HPDE6-E6E7 (cell line): ENCODE data around the gene CDK2AP2.
"Not testable (repeated sequence)": the region's sequence is repeated elsewhere in the genome, so short reads cannot be mapped to it uniquely, and the experiment has no call there.

Experiments used
- DNase-seq: peaks from one replicate; pipeline ENCODE4 v3.0.0; 2011; ENCODE audit warnings: missing footprints; ENCODE audit errors: extremely low spot score

The CDK2AP2 gene, protein sequence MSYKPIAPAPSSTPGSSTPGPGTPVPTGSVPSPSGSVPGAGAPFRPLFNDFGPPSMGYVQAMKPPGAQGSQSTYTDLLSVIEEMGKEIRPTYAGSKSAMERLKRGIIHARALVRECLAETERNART

DNA sequence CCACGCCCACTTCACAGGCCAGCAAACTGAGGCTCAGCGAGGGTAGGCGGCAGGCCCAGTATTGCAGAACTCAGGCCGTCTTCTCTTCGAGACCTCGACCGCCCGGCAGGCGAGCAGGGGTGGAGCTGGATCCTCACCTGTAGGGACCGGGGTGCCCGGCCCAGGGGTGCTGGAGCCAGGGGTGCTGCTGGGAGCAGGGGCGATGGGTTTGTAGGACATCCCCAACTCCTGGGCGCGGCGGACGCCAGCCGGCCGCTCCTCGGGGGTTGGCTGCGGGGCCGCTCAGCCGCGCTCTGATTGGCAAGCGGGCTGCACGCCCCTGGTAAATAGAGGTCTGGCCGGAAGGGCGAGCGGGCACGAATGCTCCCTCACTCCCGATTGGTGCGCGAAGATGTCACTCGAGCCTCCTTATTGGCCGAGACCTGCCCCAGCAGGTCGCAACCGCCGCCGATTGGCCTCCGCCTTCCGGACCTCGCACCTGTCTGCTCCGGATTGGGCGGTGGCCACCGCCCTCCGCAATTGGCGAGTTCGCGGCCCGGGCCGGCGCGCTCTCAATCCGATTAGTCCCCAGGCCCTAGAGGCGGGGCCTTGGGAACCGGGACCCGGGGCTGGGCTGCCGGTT lies at the start of gene CDK2AP2:
Gene CDK2AP2, minus strand, starts transcription at position 299 of the 622 bp plus-strand sequence. Its CDS starts 80 bp downstream, at position 219.
- DNase-seq: peak; percentile 95

DNA sequence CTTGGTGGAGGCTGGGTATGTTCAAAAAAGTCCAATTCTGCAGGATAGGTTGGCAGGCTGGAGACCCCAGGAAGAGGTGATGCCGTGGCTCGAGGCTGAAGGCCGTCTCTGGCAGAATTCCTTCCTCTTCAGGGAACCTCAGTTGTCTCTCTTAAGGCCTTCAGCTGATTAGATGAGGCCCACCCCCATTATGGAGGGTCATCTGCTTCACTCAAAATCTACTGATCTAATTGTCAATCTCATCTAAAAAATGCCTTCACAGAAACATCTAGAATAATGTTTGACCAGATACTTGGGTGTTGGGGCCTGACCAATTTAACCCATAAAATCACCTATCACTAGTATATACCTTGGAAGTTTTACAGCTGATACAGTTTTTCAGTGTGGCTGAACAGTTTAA lies 48.3 kb upstream of the CDK2AP2 start:
- no peak for DNase-seq

DNA sequence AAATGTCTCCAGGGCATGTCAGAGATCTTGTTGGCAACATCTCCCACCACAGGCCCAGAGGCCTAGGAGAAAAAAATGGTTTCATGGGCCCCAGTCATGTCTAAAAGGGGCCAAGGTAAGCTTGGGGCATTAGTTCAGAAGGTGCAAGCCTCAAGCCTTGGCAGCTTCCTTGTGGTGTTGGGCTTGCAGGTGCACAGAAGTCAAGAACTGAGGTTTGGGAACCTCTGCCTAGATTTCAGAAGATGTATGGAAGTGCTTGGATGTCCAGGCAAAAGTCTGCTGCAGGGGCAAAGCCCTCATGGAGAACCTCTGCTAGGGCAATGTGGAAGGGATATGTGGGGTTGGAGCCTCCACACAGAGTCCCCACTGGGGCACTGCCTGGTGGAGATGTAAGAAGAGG lies 43.7 kb upstream of the CDK2AP2 start:
- DNase-seq: not testable (repeated sequence)

DNA sequence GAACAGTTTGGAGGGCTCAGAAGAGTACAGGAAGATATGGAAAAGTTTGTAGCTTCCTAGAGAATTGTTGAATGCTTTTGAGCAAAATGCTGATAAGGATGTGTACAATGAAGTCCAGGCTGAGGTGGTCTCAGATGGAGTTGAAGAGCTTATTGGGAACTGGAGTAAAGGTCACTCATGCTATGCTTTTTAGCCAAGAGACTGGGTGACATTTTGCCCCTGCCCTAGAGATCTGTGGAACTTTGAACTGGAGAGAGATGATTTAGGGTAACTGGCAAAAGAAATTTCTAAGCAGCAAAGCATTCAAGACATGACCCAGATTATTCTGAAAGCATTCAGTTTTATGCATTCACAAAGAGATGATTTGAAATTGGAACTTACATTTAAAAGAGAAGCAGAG lies 43.2 kb upstream of the CDK2AP2 start:
- DNase-seq: no peak

DNA sequence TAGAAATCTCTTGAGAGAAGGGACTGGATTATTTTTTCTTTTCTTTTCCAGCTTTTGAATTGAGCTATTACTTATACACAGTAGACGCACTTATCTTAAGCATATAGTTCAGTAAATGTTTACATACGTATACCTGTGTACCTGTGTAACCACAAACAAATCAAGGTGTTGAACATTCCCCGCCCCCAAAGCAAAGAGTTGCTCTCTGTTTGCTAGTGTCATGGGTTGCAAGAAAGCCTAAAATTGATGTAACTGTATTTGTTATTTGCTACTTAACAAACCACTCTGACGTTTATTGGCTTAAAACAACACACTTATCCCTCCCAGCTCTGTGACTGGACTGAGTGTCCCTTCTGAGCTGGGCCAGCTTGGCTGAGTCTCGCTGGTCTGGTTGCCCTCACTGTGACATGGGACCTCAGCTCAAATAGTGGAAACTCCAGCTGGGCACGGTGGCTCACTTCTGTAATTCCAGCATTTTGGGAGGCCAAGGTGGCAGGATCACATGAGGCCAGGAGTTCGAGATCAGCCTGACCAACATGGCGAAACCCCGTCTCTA lies 40.7 kb upstream of the CDK2AP2 start:
- DNase-seq: no peak

DNA sequence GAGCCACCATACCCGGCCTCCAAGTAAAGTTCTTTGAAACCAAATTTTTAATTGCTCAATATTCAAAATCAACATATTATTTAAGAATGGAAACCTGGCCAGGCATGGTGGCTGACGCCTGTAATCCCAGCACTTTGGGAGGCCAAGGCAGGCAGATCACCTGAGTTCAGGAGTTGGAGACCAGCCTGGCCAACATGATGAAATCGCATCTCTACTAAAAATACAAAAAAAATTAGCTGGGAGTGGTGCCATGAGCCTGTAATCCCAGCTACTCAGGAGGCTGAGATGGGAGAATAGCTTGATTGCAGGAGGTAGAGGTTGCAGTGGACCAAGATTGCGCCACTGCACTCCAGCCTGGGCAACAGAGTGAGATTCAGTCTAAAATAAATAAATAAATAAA lies 40.1 kb upstream of the CDK2AP2 start:
- DNase-seq: not testable (repeated sequence)

DNA sequence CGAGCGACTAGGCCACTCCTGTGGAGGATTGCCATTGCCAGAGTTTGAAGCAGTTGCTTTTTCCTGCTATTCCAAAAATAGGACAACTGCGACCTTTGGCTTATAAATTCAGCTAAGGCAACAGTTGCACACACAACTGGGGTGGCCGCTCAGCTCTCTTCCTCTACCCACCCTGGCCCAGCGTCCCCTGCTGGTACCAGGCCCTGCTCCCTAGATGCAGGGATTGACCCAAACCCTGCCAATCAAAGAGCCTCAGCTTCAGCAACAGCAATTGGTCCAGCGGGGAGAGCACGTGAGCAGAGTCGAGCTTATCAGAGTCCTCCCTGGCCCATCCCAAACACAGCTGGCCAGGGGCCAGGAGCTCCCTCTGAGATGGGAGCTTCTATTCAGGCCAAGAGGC lies 37.3 kb upstream of the CDK2AP2 start:
- DNase-seq: no peak

DNA sequence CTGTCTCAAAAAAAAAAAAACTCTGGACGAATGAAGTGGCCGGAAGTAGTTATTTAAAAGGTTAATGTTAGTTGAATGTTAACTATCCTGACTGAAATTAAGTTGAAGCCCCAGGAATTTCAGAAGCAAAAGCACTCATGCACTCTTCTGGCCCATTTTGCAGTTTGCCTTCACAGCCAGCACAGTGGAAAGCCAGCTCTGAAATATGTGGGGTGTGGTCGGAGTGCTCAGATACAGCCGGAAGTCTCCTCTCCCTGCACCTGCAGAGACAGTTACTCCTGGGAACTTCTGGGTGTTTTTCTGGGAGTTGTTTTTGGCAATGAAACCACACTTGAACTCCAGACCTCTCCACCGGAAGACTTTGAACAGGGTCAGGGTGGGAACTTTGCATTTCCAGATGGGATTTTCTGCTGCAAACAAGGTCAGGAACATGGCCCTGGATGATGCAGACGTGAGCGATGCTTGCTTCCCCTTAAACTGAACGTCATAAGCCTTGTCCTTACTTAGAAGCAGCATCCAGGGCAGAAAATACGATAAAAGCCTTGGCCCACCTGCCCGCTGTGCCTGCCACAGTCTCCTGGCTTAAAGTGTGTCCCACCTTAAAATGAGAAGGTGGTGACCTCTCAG lies 36.8 kb upstream of the CDK2AP2 start:
- DNase-seq: no peak

DNA sequence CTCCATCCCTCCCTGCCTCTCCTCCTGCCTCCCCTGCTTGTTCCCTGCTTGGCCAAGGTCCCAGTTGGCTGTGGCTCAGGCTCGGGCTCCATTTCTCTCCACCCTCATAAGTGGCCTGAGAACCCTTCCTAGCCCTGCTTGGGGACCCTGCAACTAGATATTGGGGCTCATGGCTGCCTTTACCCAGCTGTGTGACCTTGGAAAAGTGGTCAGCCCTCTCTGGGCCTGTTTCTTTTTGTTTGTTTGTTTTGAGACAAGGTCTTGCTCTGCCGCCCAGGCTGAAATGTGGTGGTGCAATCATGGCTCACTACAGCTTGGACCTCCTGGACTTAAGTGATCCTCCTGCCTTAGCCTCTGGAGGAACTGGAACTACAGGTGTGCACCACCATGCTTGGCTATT lies 35.6 kb upstream of the CDK2AP2 start:
- DNase-seq: no peak

DNA sequence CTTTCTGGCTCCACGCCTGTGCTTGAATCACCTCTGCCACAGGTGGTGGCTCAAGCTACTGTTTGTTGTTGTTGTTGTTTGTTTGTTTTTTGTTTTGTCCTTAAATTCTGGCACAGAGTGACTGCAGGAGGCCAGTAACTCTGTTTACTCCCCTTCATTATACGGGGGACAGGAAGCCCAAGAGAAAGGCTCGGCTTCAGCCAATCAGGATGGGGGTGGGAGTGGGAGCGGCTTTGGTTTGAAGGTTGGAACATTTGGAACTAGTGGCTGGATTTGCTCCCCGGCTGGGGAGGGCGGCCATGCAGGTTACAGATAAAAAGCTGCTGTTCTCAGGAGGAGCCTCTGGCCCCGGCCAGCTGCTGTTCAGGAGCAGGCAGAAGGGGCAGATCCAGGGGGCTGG lies 35.0 kb upstream of the CDK2AP2 start:
- no peak for DNase-seq

DNA sequence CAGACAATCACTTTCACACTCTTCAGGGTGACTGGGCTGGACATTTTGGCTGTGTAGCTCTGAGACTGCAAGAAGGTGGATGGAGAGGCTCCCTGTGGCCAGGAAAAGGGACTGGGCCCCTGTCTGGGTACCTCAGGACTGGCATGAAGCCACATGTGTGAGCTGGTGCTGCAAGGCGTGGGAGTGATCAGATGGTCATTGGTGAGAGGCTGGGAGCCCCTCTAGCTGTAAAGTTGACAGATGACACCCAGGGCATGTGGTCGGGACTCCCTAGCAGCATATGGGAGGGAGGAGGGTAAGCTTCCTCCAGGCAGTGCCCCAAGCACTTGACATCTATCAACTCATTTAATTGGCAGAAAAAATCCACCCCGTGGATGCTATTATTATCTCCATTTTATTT lies 34.2 kb upstream of the CDK2AP2 start:
- DNase-seq: no peak

DNA sequence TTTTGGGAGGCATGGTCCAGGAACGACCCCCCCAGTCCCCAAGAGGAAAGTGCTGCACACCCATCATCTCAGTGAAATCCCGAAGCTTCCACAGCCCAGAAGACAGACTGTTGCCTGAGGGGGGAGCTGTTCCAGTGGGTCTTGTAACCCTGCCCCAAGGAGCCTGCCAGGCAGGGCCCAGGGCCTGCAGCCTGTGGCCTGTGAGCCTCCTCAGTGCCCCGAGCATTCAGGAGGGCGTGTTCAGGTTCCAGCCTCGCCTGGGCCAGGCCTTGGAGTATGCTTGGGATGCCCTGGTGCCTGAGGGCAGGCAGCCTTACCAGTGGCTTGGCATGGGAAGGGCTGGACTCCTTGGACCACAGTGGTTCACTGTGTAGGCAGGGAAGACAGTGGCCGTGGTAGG lies 33.2 kb upstream of the CDK2AP2 start:
- DNase-seq: no peak

DNA sequence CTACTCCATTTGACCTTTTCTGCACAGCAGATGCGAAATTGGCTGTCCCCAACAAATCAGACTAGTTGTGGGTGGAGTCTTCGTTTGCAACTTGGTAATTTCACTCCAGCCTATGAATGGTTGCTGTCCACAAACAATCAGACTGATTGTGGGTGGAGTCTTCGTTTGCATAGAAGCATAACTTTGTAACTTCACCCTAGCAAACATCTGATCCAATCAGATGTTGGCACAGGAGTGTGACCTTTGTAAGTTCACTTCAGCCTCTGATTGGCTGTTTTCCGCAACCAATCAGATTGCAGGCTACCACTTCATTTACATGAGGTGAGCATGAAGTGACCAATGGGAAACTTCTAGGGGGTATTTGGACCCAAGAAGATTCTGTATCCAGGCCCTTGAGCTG lies 31.6 kb upstream of the CDK2AP2 start:
- DNase-seq: no peak

DNA sequence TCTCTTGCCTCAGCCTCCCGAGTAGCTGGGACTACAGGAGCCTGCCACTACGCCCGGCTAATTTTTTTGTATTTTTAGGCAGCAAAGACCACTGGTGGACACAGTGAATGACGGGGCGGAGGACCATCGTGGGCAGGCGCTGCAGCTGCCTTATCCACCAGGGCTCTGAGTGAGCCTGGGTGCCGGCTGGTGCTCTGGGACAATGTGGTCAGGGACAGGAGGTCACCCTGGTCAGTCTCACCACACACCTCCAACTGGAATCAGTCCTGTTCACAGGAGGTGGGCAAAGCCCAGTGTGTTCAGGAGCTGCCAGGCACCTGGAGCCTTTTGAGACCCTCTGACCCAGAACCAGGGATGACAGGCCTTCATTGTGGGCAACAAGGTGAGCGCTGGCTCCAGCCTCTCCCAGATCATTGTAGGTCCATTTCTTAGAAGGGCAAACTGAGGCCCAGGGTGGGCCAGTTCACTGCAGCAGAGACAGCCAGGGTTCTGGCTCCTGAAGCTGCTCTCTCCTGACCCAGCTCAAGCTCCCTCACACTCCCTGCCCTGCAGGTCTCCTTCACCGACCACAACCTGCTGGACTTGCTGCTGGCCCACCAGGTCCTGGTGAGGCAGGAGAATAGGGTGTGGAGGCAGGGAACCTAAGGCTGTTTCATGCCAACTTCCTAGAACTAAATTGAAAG lies 31.0 kb upstream of the CDK2AP2 start:
- no peak for DNase-seq

DNA sequence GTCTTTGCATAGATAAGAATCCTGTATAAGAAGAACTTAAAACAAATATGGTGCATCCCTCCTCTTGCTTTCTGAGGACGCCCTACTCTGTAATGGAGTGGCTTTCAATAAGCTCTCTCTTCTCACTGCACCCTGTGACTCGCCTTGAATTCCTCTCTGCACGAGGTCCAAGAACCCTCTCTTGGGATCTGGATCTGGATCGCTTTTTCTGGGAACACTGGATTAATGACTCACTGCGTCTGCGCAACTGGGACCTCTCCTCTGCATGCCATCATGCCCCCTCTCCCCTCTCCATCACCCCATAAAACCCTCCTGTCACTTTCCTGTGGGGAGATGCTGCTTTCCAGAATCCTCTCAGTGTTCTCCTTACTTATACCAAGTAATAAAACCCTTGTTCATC lies 30.3 kb upstream of the CDK2AP2 start:
- no peak for DNase-seq

DNA sequence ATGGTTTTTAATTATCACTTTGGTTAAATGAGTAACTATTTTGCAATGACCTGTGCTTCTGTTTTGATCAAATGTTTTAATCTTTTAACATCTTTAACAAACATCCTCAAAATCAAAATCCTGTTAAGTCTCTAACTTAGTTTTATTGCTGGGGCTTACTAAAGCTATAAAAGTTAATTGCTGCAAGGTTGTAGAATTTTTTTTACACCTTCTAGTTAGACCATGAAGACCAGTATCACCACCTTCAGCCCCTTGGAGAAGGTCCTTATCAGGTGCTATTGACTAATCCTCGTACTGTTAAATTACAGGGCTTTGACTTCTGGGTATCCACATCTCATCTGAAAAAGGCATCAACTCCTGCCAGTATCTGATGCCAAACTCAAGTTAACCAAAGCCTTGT lies 27.6 kb upstream of the CDK2AP2 start:
- DNase-seq: no peak

DNA sequence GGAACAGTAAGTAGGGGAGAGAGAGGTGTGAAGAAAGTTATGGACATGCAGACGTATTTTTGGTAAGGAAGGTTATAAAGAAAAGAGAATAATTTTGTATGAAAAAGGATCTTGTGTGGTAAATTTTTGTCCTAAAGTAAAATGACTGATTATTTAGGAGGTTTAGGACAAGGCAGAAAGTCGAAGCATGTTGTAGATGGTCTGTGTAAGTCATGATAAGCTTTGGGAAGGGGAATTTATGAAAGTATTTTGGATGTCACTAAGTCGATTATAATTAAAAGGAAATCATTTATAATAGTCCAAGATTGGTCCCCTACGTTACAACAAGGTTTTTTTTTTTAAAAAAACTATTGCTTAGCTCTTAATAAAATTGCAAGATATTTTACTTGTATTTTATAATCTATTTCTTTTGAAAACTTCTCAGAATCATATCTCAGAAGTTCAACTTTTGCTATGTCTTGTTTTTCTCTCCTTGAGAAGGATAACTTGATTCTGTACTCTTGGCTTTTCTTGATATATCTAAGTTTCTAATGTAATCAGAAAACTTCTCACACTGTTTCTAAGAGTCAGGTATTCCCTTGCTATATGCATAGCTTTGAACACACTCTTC lies 26.2 kb upstream of the CDK2AP2 start:
- DNase-seq: no peak

DNA sequence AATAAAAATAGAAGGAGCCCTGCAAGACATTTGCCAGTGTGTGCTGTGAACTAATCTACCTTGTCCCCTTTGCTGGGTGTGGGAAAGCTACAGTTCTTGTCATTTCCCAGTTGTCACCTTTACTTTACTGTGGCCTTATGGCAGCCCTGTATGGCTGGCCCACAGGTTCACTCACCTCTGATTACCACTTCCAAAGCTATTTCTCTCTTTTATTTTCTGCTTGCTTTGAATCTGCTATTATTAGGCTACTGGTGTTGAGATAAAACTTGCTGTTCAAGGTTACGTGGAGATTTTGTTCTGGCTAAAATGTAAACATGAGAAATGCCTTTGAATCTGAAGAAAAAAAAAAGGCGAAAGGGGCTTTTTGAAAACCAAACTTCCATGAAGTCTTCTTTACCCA lies 24.9 kb upstream of the CDK2AP2 start:
- DNase-seq: no peak

DNA sequence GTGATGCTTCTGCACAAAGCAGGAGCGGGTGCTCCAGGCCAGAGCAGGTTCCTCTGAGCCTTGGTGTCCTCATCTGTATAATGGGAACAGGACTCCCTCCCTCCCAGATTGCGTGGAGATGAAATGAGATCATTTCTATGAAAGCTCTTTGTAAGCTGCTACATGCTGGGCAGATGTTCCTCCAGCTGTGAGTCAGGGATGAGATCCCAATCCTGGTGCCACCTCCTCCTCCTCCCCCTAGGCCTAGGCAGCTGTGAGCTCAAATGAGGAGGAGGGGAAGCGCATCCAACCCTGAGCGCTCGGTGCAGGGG lies 22.3 kb upstream of the CDK2AP2 start:
- DNase-seq: no peak

DNA sequence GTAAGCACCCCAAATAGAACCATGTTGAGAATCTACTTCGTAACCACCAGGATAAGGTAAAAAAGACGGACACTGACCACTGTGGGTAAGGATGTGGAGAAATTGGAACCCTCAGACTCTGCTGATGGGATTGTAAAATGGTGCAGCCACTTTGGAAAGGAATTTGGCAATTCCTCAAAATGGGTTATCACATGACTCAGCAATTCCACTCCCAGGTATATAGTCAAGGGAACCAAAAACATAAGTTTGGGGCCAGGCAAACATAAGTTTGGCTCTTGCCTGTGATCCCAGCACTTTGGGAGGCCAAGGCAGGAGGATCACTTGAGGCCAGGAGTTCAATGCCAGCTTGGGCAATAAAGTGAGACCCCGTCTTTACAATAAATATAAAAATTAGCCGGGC lies 20.4 kb upstream of the CDK2AP2 start:
- no peak for DNase-seq

DNA sequence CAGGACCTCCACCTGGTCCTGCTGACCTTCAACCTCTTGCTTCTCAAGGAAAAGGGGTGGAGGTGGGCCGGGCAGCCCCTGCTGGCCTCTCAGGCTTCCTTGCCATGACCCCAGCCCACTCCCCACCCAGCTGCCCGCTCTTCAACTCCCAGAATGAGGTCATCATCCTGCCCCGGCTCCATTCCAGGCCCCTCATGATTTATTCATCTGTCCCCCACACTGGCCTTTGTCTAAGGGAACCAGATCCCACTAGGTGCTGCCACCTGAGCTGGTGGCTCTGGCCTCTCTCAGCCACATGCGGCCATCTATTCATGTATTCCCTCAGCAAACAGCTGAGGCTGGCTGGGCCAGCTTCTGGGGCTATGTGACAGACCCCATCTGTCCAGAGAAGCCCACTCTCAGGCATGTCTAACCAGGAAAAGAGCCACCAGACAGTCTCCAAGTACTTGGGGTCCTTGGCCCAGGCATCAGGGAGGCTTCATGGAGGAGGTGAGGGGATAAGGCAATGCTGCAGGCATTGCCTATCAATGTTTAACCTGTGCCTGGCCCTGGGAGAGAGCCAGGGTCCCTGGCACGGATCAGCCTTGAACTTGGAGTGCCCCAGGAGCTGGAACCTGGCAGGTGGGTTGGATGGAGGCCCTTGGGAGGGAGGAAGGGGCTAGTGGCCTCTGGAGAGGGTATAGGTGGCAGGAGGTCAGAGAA lies 17.5 kb upstream of the CDK2AP2 start:
- no peak for DNase-seq

DNA sequence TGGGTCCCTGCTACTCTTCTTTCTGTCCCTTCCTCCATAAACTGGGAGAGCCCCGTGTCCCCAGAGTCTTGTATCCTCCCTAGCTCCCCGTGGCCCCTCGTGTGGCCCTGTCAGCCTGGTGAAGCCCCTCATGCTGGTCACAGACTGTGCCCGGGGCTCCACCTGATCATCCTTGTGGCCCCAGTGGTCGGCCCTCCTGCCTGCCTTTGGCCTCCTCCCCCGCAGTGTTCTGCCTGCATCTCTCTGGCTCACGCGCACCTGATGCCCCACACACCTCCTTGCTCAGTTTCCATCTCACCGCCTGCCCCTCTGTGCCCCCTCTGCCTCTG lies 16.5 kb upstream of the CDK2AP2 start:
- no peak for DNase-seq
